Measurements from ENCODE around the gene HSH2D. TPM values are rescaled to one million over a fixed set of nuclear protein-coding genes. Genes with fewer than 3 reads are reported as not detected.
A peak's percentile ranks its signal among the peaks of the same experiment; 100 is the strongest.
"Not testable (repeated sequence)": the region's sequence is repeated elsewhere in the genome, so short reads cannot be mapped to it uniquely, and the experiment has no call there.

HSH2D gene
- polyA plus RNA-seq, 1 donor: 0.43 TPM

DNA sequence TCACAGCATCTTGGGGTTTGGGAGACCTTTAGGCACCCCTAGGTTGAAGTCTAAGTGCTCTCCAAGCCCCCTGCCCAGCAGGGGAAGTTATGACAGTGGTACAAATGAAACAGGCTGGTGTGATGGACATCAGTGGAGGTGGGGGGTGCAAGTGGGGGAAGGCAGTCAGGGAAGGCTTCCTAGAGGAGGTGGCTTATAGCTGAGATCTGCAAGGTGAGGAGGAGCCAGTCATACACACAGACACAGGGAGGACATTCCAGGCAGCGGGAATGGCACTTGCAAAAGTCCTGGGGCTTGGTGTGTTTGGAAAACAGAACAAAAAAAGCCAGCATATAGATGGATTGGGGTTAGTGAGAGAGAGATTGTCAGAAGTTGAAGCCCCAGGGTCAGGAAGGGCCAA is 11.6 kb downstream of the HSH2D start:
- DNase-seq: no peak

DNA sequence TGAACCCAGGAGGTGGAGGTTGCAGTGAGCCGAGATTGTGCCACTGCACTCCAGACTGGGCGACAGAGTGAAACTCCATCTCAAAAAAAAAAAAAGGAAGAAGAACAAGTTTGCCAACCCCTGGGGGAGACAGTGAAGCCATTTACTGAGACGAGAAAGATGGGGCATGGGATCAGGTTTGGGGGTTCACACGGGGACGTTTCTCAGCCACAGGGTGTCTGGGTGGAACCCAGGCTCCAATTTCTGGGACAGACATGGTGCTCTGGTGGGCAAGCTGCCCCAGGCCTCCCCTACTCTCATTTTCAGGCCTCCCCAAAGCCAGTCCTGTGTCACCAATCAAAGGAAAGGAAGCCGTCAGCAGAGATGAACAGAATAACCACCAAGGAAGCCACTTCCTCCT is 13.4 kb downstream of the HSH2D start:
- DNase-seq: no peak

DNA sequence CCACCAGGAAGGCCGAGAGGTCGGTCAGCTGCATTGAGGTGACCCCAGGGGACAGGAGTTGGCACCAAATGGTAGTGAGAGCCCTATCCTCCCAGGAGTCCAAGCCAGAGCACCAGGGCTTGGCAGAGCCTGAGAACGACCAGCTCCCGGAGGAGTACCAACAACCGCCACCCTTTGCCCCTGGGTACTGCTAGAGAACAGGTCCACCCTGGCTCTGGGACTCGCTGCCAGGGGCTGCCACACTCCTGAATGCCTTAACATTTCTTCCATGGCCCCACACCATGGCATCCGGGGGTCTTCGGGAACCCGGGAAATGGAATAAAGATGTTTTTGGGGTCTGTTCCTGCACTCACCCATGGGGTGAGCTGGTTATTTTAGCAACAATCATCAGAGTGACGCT is 14.1 kb downstream of the HSH2D start:
- no peak for DNase-seq

DNA sequence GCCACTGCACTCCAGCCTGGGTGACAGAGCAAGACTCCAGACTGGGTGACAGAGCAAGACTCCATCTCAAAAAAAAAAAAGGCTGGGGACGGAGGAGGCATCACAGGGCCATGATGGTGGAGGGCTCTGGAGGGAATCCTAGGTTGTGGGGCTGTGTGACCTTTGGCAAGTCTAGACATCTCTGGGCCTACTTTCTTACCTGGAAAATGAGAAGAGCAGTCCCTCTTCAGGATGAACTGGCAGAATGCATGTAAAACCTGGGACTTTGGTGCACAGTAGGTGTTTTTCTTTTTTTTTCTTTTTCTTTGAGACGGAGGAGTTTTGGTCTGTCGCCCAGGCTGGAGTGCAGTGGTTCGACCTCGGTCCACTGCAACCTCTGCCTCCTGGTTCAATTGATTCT is 16.2 kb downstream of the HSH2D start:
- no peak for DNase-seq

DNA sequence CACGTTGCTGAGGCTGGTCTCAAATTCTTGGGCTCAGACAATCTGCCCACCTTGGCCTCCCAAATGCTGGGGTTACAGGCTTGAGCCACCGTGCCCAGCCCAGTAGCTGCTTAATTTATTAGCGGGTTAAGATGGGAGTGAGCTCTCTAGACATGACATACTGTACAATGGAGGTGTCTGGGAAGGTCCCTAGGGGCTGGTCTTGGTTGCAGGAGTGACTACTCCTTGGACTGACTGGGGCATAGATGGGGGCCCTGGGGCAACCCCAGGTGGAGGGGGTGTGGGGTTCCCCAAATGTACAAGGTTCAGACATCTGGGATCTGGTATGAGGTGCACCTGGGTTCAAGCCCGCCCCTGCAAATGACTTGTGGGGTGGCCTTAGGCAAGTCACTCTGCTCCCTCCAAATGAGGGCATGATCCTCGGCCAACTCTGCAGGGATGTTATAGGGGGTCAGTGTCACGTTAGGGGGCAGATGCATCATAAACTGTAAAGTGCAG is 17.0 kb downstream of the HSH2D start:
- DNase-seq: no peak

DNA sequence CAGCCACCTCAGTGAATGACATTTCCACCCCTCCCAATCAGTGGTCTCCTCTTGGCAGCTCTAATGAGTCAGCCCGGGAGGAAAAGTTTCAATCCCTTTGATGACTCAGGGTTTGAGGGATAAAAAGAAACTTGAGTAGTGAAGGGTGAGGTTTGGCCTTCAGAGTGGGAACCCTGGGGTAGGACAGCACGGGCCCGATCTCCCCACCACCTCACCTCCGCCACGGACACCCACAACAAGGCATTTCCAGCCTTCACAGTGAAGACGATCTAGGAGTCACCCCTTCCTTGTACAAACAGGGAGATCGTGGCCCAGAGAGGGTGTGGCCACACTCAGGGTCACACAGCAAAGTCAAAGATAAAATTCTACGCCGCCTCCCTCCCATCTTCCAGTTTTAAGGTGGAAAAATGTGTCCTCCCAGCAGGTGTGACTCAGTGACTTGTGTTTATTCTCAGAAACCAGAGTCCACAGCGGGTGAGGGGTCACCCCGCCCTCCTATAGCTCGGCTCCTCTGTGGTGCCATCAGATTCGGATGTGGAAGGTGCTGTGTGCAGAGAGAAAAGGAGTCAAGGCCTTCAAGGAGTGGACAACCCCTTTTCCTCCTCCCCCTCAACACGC is 17.6 kb downstream of the HSH2D start:
- DNase-seq: no peak

DNA sequence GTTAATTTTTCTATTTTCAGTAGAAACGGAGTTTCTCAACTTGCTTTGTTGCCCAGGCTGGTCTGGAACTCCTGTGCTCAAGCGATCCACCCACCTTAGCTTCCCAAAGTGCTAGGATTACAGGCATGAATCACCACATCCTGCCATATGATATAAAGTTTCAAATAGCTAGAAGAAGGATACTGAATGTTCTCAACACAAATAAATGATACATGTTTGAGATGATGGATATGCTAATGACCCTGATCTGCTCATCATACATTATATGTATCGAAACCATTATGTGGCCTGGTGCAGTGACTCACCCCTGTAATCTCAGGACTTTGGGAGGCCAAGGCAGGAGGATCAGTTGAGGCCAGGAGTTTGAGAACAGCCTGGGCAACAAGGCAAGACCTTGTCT is 18.4 kb downstream of the HSH2D start:
- no peak for DNase-seq

DNA sequence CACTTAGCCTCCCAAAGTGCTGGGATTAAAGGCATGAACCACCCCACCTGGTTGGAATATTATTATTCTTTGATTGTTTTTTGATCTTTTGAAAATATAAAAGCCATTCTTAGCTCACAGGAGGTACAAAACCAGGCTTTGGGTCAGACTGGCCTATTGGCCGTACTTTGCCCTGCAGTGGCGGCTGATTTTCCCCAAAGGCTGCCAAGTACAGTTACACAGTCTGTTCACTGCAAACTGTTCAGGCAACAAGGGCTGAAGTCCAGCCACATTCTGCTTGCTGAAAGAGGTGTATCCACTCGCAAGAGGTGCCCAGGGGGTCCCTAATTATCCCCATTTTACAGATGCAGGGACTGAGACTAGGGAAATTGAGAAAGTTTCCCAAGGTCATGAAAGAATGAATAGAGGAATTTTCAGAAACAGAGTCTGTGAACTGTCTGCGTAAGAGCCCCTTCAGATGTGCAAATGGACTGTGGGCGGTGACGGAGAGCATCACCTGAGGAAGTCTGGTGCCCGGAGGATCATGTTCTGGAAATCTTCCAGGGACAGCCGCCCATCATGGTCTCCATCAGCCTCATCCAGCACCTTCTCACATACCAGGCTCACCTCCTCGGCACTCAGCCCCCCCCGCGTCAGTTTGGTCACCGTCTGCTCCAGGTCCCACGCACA is 20.9 kb downstream of the HSH2D start:
- no peak for DNase-seq

DNA sequence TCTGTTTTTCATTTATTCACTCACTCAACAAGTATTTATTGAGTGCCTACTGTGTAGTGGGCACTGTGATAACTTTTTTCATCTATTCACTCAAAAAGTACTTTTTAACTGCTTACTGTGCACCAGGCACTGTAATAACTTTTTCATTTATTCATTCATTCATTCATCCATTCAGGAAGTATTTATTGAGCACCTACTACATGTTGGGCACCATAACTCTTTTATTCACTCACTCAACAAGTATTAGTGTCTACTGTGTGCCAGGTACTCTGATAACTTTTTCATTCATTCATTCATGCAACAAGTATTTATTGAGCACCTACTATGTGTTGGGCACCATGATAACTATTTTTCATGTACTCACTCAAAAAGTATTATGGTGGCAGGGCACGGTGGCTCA is 22.9 kb downstream of the HSH2D start:
- no peak for DNase-seq

DNA sequence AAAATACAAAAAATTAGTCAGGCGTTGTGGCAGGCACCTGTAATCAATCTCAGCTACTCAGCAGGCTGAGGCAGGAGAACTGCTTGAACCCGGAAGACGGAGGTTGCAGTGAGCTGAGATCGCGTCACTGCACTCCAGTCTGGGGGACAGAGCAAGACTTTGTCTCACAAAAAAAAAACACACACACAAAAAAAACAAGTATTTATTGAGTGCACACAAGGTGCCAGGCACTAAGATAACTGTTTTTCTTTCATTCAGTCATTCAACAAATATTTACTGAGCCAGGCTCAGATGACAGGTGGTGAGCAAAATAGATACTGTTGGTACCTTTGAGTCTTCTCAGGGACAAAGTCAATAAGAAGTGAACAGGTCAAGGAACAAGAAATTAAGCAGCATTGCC is 23.6 kb downstream of the HSH2D start:
- no peak for DNase-seq

DNA sequence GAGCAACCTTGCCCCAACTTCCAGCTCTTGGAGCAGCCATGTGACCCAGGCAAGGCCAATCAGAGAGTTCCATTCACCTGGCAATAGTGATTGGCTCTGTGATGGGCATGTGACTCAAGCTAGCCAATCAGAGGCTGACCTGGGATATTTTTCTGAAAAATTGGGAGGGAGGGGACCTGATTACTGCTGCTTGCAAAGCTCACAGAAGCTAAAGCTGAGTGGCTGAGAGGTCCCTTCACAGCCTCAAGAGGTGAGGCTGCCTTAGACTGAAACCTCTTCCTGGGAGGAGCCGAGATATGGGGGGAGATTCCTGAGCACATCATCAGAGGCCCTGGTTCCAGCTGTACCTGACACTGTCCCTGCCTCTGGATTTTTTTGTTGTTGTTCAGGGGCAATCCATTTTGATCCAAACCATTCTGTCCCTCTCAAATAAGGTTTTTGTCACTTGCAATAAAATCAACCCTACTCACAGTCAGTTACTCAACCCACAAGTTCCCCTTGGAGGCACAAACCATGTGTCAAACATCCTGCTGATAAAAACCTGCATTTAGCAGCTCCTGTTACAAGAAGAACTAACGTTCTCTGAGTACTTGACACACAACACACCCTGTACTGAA is 25.1 kb downstream of the HSH2D start:
- no peak for DNase-seq

DNA sequence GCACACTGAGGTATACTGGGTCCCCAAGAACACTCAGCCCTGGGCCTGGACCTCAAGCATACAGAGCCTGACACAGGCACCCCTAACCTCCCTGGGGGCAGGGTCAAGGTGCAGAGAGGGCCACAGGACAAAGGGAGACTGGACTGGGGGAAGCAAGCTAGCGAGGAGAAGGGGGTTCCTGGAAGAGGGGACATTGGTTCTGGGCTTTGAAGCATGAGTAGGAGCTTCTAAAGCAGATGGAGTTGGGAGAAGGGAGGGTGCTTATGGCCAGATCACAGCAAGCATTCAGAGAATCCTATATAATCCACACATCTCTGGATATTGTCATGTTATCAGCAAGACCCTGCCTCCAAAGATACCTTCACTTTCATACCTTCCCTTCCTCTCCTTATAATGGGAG is 26.6 kb downstream of the HSH2D start:
- DNase-seq: no peak

DNA sequence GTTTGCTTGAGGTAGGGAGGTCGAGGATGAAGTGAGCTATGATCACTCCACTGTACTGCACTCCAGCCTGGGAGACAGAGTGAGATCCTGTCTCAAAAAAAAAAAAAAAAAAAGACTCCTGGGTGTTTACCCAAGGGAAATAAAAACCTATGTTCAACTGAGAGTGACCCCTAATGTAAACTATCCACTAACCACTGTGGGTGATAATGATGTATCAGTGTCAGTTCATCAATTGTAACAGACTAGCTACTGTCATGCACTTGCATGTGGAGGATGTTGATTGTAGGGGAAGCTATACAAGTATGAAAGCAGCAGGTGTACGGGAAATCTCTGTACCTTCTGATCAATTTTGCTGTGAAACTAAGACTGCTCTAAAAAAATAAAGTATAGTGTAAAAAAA is 32.5 kb downstream of the HSH2D start:
- DNase-seq: no peak

DNA sequence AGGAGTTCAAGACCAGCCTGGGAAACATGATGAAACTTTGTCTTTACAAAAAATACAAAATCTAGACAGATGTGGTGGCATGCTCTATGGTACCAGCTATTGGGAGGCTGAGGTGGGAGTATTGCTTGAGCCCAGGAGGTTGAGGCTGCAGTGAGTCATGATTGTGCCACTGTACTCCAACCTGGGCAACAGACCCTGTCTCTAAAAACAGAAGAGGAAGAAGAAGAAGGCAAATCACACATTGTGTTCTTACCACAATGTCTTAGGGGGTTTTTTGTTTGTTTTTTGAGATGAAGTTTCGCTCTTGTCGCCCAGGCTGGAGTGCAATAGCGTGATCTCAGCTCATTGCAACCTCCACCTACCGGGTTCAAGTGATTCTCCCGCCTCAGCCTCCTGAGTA is 35.4 kb downstream of the HSH2D start:
- DNase-seq: not testable (repeated sequence)

DNA sequence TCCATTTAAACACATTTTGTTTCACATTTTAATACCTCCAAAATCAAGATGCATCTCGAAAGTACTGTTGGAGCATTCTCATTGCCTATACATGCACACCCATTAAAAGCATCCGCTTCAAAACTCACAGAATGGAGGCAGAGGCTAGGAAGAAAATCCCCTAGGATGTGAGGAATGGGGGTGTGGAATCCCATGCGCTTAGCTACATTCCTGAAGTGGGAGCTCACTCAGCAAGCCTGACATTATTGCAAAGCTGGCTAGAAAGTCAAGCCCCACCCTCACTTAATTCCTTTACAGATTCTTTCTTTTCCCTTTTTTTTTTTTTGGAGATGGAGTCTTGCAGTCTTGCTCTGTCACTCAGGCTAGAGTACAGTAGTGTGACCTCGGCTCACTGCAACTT is 37.1 kb downstream of the HSH2D start:
- no peak for DNase-seq

DNA sequence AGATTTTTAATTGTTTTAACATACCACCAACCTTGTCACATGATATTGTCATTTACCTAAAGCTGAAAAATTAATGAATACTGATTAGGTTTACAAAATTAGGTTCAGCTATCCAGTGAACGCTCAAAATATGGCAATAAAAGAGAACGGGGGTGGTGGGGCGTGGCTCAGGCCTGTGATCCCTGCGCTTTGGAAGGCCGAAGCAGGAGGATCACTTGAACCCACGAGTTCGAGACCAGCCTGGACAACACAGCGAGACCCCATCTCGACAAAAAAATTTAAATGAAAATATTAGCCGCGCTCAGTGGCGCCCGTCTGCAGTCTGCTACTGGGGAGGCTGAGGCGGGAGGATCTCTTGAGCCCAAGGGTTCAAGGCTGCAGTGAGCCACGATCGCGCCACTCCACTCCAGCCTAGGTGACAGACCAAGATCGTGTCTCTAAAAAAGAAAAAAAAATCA is 41.2 kb downstream of the HSH2D start:
- no peak for DNase-seq

DNA sequence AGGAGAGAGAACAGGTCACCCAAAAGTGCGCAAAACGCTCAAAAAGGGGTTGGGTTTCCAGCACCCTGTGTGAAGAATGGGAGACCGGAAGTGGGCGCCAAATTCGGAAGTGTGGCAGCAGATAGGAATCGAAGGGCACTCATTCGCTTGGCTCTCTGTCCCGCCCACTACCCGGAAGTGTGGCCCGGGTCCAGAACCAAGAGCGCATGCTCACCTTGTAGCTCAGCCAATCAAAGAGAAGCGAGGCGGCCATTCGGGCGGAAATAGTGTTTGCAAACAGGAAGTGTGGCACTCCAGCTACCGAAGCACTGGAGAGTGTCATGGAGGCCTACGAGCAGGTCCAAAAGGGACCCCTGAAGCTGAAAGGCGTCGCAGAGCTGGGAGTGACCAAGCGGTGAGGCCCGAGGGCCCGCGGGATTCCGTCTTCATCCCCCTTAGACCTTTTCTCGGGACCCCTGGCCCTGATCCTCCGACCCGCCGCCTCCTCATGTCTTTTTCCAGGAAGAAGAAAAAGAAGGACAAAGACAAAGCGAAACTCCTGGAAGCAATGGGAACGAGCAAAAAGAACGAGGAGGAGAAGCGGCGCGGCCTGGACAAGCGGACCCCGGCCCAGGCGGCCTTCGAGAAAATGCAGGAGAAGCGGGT is 41.8 kb downstream of the HSH2D start, which contains the start of gene FAM32A:
Gene FAM32A (plus strand): TSS at position 288 of the 645 bp plus-strand sequence. CDS start 33 bp downstream, at position 321.
- DNase-seq: peak; percentile 100

DNA sequence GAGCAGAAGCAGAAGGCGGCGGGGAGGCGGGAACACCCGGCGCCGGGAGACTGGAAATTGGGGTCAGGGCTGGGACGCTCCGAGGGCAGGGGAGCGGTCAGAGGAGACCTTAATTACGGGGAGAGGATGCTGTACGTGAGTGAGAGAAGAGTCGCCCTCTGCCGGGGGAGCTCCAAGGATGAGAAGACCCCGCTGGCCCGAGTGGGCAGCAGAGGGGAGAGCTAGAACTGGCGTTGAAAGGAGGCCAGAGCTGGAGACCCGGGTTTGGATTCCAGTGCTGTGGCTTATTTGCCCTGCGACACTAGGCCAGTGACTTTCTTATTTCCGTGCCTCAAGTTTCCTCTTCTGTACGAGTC is 42.3 kb downstream of the HSH2D start:
- DNase-seq: peak; percentile 40

DNA sequence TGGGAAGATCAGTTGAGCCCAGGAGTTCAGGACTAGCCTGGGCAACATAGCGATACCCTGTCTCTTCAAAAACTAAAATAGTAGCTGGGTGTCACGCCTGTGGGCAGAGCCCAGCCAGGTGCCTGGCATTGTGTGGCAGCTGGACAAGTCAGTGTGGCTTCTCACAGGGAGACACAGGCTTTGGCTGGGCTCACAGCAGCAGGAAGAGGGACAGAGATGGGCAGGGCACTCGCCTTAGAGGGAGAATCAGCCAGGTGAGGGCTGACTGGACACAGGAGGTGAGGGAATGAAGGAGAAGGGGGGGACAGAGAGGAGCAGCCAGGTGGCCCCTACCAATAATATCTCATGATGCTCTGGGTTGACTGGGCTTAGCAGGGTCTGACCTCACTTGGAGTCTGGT is 45.0 kb downstream of the HSH2D start:
- no peak for DNase-seq

DNA sequence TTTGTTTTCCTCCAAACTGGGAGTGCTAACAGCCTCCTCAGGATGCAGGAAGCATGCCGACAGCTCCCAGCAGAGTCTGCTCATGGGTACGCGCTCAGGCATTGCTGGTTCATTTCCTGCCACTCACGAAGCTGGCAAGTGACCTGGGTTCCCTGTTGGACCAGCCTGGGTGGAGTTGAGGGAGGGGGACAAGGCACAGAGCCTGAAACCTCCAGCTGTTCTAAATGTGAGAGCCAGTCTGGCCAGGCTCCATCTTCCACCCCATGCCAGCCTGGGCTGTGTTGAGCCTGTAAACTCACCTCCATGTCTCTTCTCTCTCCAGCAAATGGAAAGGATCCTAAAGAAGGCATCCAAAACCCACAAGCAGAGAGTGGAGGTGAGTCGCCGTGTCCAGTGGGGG is 46.7 kb downstream of the HSH2D start:
- DNase-seq: no peak

DNA sequence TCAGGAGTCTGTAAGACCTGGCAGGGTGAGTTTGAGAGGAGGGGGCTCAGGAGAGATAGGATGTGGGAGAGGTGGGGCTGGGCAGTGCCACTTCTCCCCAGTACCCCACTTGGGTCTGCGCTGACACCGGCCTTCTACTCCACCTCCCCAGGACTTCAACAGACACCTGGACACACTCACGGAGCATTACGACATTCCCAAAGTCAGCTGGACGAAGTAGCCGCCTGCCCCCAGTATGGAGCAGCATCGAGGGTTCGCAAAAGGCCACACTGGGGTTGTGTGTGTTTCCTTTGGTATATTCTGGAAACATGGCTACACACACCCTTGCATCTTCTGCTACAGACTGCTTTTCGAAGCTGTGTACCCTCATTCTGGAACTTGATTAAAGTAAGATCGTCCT is 47.3 kb downstream of the HSH2D start:
- DNase-seq: no peak

DNA sequence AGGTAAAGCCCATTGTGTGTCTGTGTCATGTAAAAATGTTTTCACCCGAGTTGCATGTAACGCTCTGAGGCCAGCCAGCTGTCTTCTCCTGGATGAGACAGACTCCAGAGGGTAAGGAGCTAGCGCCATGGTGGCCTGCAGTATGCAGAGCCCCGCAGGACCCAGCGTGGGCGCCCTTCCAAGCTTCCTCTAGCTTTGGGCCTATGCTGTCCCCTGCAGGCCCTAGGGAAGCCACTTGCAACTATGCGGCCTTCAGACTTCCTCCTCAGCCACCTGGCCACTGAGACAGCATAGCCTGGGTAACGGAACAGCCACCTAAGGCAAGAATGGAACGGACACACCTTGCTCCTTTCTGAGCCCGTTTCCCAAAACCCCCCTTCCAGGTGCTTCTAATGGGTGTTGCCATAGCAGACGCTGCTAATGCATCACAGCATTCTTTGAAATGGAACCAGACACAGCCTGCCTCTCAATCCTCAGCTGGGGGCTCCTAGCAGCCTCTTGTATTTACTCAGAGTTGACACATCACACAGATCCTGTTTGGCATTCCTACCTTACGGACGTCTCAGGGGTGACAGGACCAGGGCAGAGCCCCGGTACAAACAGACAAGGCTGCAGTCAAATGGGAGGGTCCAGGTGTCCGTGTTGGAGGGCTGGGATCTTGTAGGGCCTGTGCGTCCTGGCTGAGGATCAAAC is 47.9 kb downstream of the HSH2D start:
- no peak for DNase-seq
